ENCODE results near the gene CDADC1.
"Not testable (repeated sequence)": the region's sequence is repeated elsewhere in the genome, so short reads cannot be mapped to it uniquely, and the experiment has no call there.

Gene CDADC1

DNA sequence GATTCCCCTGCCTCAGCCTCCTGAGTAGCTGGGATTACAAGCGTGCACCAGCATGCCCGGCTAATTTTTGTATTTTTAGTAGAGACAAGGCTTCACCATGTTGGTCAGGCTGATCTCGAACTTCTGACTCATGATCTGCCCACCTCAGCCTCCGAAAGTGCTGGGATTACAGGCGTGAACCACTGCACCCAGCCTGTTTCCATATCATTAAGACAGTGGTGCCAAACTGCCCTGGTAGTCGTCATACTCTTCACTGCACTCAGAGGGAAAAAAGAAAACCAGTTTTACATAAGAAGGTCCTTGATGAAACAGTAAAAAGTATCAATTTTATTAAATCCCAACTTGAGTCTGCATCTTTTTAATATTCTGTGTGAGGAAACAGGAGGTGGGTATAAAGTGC, 14.9 kb downstream of the CDADC1 start:
- Histone ChIP-seq H3K4me1 (ENCODE audit: control insufficient read depth, insufficient read depth, low read length) (peaks cover 15% of the 10 kb centered on the region), H3K9ac (ENCODE audit: low read depth, low read length) (no peak overlapping the region), H3K36me3 (ENCODE audit: control insufficient read depth, insufficient read depth, low read length) (peaks cover 3% of the 10 kb centered on the region; the same call in 1 of the 2 replicates), H3K27ac (ENCODE audit: low read depth, low read length) (no peak overlapping the region), H3K27me3 (ENCODE audit: control insufficient read depth, insufficient read depth, low read length) (no peaks in the 10 kb centered on the region), H3K4me3 (ENCODE audit: low read depth, low read length) (no peak overlapping the region), H3K9me3 (ENCODE audit: control insufficient read depth, insufficient read depth, low read length) (no peaks in the 10 kb centered on the region)

- Histone ChIP-seq H3K4me1 (ENCODE audit: control insufficient read depth, insufficient read depth, low read length) (peaks cover 15% of the 10 kb centered on the region), H3K9me3 (ENCODE audit: control insufficient read depth, insufficient read depth, low read length) (no peaks in the 10 kb centered on the region), H3K36me3 (ENCODE audit: control insufficient read depth, insufficient read depth, low read length) (no peaks in the 10 kb centered on the region), H3K27me3 (ENCODE audit: control insufficient read depth, insufficient read depth, low read length) (no peaks in the 10 kb centered on the region), H3K9ac (ENCODE audit: low read depth, low read length) (no peak overlapping the region), H3K4me3 (ENCODE audit: low read depth, low read length) (no peak overlapping the region), H3K27ac (ENCODE audit: low read depth, low read length) (no peak overlapping the region)
Measured at GRCh38 chr13:49265822-49266221, 18.1 kb downstream of the CDADC1 start.

- no peaks in the 10 kb centered on the region for H3K9me3 ChIP-seq (ENCODE audit: control insufficient read depth, insufficient read depth, low read length)
- H3K4me1 ChIP-seq (ENCODE audit: control insufficient read depth, insufficient read depth, low read length) = no peaks in the 10 kb centered on the region
- no peak overlapping the region for H3K9ac ChIP-seq (ENCODE audit: low read depth, low read length)
- H3K27me3 ChIP-seq (ENCODE audit: control insufficient read depth, insufficient read depth, low read length) = no peaks in the 10 kb centered on the region
- no peaks in the 10 kb centered on the region for H3K36me3 ChIP-seq (ENCODE audit: control insufficient read depth, insufficient read depth, low read length)
- no peak overlapping the region for H3K27ac ChIP-seq (ENCODE audit: low read depth, low read length)
- H3K4me3 ChIP-seq (ENCODE audit: low read depth, low read length) = no peak overlapping the region
Measured at GRCh38 chr13:49271264-49271663, 23.5 kb downstream of the CDADC1 start.

DNA sequence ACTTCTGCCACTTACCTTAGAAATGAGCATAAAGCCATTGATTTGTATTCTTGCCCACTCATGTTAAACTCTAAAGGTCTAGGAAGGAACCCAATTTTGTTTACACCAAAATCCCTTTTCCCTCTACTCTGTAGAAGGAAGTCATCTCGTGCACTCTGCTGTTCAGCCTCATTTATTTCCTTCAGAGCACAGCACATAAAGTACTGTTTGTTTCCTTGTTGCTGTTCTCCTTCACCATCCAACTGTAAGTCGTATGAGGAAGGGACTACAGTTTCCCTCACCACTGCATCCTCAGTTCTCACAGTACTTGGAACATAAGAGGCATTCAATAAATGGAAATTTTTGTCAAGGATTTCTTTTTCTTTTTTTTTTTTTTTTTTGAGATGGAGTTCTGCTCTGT, 24.6 kb downstream of the CDADC1 start:
- H3K27me3 ChIP-seq (ENCODE audit: control insufficient read depth, insufficient read depth, low read length) = no peaks in the 10 kb centered on the region
- no peak overlapping the region for H3K9ac ChIP-seq (ENCODE audit: low read depth, low read length)
- no peak overlapping the region for H3K4me3 ChIP-seq (ENCODE audit: low read depth, low read length)
- no peaks in the 10 kb centered on the region for H3K36me3 ChIP-seq (ENCODE audit: control insufficient read depth, insufficient read depth, low read length)
- no peaks in the 10 kb centered on the region for H3K4me1 ChIP-seq (ENCODE audit: control insufficient read depth, insufficient read depth, low read length)
- H3K9me3 ChIP-seq (ENCODE audit: control insufficient read depth, insufficient read depth, low read length) = no peaks in the 10 kb centered on the region
- H3K27ac ChIP-seq (ENCODE audit: low read depth, low read length) = no peak overlapping the region

DNA sequence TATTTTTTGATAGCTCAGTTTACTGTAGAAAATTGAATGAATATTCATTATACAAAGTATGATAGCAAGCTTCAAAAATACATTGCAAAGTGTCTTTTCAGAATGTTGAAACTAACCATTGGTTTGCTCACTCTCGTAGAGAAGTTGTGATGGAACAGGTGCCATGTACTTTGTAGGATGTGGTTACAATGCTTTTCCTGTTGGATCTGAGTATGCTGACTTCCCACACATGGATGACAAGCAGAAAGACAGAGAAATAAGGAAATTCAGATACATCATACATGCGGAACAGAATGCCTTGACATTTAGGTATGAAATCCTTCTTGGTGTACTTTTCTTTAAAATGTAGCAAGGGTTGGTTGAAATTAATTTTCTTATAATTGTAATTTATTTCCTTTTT, 30.5 kb downstream of the CDADC1 start:
- Histone ChIP-seq H3K4me3 (ENCODE audit: low read depth, low read length) (no peak overlapping the region), H3K9ac (ENCODE audit: low read depth, low read length) (no peak overlapping the region), H3K9me3 (ENCODE audit: control insufficient read depth, insufficient read depth, low read length) (no peaks in the 10 kb centered on the region), H3K27ac (ENCODE audit: low read depth, low read length) (no peak overlapping the region), H3K4me1 (ENCODE audit: control insufficient read depth, insufficient read depth, low read length) (peaks cover 11% of the 10 kb centered on the region), H3K36me3 (ENCODE audit: control insufficient read depth, insufficient read depth, low read length) (no peaks in the 10 kb centered on the region), H3K27me3 (ENCODE audit: control insufficient read depth, insufficient read depth, low read length) (no peaks in the 10 kb centered on the region)

GRCh38 chr13:49279112-49279511, 31.4 kb downstream of the CDADC1 start:
- no peak overlapping the region for H3K9ac ChIP-seq (ENCODE audit: low read depth, low read length)
- H3K4me3 ChIP-seq (ENCODE audit: low read depth, low read length) = no peak overlapping the region

DNA sequence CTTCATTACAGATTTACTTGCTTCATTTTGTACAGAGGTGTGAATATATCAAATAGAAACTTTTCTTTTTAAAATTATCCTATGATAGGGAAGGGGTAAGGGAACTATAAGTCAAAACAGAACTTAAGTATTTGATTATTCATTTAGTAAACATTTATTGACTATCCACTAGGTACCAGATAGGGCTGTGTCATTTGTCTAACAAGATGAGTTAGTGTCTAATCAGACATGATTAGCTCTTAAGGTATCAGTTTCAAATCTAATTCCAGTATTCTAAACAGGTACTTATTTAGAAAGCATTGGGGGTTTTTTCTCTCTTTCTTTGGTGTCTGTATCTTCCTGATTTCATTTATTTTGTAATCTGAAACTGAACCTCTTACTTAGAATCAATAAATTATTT, 32.2 kb downstream of the CDADC1 start:
- Histone ChIP-seq H3K36me3 (ENCODE audit: control insufficient read depth, insufficient read depth, low read length) (no peaks in the 10 kb centered on the region), H3K4me1 (ENCODE audit: control insufficient read depth, insufficient read depth, low read length) (peaks cover 11% of the 10 kb centered on the region), H3K4me3 (ENCODE audit: low read depth, low read length) (no peak overlapping the region), H3K27me3 (ENCODE audit: control insufficient read depth, insufficient read depth, low read length) (no peaks in the 10 kb centered on the region), H3K9ac (ENCODE audit: low read depth, low read length) (no peak overlapping the region), H3K9me3 (ENCODE audit: control insufficient read depth, insufficient read depth, low read length) (no peaks in the 10 kb centered on the region), H3K27ac (ENCODE audit: low read depth, low read length) (no peak overlapping the region)

More at GRCh38 chr13:49279112-49279511, 31.4 kb downstream of the CDADC1 start:
- H3K9me3 ChIP-seq (ENCODE audit: control insufficient read depth, insufficient read depth, low read length) = no peaks in the 10 kb centered on the region
- no peaks in the 10 kb centered on the region for H3K27me3 ChIP-seq (ENCODE audit: control insufficient read depth, insufficient read depth, low read length)
- no peaks in the 10 kb centered on the region for H3K36me3 ChIP-seq (ENCODE audit: control insufficient read depth, insufficient read depth, low read length)
- H3K27ac ChIP-seq (ENCODE audit: low read depth, low read length) = no peak overlapping the region
- peaks cover 11% of the 10 kb centered on the region for H3K4me1 ChIP-seq (ENCODE audit: control insufficient read depth, insufficient read depth, low read length)

GRCh38 chr13:49287995-49288394, 40.3 kb downstream of the CDADC1 start:
- Histone ChIP-seq H3K4me1 (ENCODE audit: control insufficient read depth, insufficient read depth, low read length) (no peaks in the 10 kb centered on the region), H3K9ac (ENCODE audit: low read depth, low read length) (no peak overlapping the region), H3K36me3 (ENCODE audit: control insufficient read depth, insufficient read depth, low read length) (no peaks in the 10 kb centered on the region), H3K27me3 (ENCODE audit: control insufficient read depth, insufficient read depth, low read length) (no peaks in the 10 kb centered on the region), H3K27ac (ENCODE audit: low read depth, low read length) (no peak overlapping the region), H3K4me3 (ENCODE audit: low read depth, low read length) (no peak overlapping the region), H3K9me3 (ENCODE audit: control insufficient read depth, insufficient read depth, low read length) (no peaks in the 10 kb centered on the region)

DNA sequence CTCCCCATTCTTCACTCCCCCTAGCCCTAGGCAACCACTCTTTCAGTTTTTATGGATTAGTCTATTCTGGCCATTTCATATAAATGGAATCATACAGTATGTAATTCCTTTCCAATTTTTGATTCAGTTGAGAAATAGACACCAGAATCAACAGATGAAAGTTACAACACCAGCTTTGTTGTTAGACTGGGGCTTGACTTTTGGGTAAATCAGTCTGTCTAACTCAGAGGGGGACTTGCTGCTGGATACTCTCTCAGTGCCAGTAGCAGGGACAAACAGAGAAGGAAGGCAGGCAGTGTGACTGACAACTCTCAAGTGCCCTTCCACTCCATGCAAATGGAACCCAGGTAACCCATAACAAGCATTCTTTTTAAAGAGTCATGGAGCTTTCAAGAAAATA, 40.7 kb downstream of the CDADC1 start:
- Histone ChIP-seq H3K4me1 (ENCODE audit: control insufficient read depth, insufficient read depth, low read length) (no peaks in the 10 kb centered on the region), H3K27me3 (ENCODE audit: control insufficient read depth, insufficient read depth, low read length) (no peaks in the 10 kb centered on the region), H3K9ac (ENCODE audit: low read depth, low read length) (no peak overlapping the region), H3K27ac (ENCODE audit: low read depth, low read length) (no peak overlapping the region), H3K4me3 (ENCODE audit: low read depth, low read length) (no peak overlapping the region), H3K36me3 (ENCODE audit: control insufficient read depth, insufficient read depth, low read length) (no peaks in the 10 kb centered on the region), H3K9me3 (ENCODE audit: control insufficient read depth, insufficient read depth, low read length) (no peaks in the 10 kb centered on the region)

DNA sequence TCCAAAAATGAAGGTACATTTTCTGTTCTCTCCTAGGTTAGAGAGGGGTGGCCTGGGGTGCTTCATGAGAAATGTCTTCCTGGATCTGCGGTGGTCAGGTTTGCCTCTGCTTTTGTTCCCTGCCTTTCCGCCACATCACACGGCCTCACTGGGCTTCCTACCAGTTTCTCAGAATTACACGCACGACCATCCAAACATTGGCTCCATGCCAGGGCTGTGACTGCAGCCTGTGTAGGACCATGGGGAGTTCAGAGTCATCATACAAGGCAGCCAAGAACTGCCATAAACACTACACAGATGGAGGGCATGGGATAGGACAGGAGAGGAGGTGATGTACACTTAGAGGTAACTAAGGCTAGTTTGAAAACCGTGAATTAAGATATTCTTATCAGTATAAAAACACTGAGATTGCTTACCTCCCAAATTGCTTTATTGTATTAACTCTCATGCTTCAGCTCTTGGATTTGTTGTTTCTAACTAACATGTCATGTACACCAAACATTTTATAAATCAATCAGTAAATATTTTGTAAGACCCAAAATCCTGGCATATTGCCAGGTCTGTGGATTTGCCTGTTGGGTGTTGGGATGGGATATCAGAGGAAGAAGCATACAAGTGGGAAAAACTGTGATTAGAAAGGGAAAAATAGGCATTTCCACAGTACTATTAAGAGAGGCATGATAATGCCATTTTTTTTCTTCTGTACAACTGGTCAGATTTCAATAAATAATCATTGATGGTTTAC, 45.2 kb downstream of the CDADC1 start:
- no peak overlapping the region for H3K4me3 ChIP-seq (ENCODE audit: low read depth, low read length)
- H3K36me3 ChIP-seq (ENCODE audit: control insufficient read depth, insufficient read depth, low read length) = no peaks in the 10 kb centered on the region
- no peak overlapping the region for H3K27ac ChIP-seq (ENCODE audit: low read depth, low read length)
- no peaks in the 10 kb centered on the region for H3K4me1 ChIP-seq (ENCODE audit: control insufficient read depth, insufficient read depth, low read length)
- H3K27me3 ChIP-seq (ENCODE audit: control insufficient read depth, insufficient read depth, low read length) = no peaks in the 10 kb centered on the region
- no peaks in the 10 kb centered on the region for H3K9me3 ChIP-seq (ENCODE audit: control insufficient read depth, insufficient read depth, low read length)
- no peak overlapping the region for H3K9ac ChIP-seq (ENCODE audit: low read depth, low read length)

- H3K27ac ChIP-seq (ENCODE audit: low read depth, low read length); H3K9me3 ChIP-seq (ENCODE audit: control insufficient read depth, insufficient read depth, low read length); H3K27me3 ChIP-seq (ENCODE audit: control insufficient read depth, insufficient read depth, low read length); H3K36me3 ChIP-seq (ENCODE audit: control insufficient read depth, insufficient read depth, low read length); H3K4me3 ChIP-seq (ENCODE audit: low read depth, low read length); H3K9ac ChIP-seq (ENCODE audit: low read depth, low read length); H3K4me1 ChIP-seq (ENCODE audit: control insufficient read depth, insufficient read depth, low read length): not testable (repeated sequence)
Measured at GRCh38 chr13:49294723-49295122, 47.0 kb downstream of the CDADC1 start.
